Fibroblast of mammary gland (primary cell): ENCODE data around the gene VEPH1.

Experiments used
- DNase-seq: peaks from one replicate; pipeline ENCODE4 v3.0.0-alpha.2; 2010; ENCODE audit warnings: low read depth
- H3K4me3 ChIP-seq: 2 replicates; pipeline ENCODE4 v1.5.1; 2011; ENCODE audit warnings: low read depth, mild to moderate bottlenecking, low read length, moderate library complexity; ENCODE audit not compliant: control insufficient read depth
- TF ChIP-seq, protein P1 (sequence below): conservative IDR thresholded peaks from 2 replicates; pipeline ENCODE4 v1.5.1; 2011; ENCODE audit warnings: low read depth, low read length, inconsistent platforms; ENCODE audit not compliant: control insufficient read depth, insufficient read depth

VEPH1 gene

DNA sequence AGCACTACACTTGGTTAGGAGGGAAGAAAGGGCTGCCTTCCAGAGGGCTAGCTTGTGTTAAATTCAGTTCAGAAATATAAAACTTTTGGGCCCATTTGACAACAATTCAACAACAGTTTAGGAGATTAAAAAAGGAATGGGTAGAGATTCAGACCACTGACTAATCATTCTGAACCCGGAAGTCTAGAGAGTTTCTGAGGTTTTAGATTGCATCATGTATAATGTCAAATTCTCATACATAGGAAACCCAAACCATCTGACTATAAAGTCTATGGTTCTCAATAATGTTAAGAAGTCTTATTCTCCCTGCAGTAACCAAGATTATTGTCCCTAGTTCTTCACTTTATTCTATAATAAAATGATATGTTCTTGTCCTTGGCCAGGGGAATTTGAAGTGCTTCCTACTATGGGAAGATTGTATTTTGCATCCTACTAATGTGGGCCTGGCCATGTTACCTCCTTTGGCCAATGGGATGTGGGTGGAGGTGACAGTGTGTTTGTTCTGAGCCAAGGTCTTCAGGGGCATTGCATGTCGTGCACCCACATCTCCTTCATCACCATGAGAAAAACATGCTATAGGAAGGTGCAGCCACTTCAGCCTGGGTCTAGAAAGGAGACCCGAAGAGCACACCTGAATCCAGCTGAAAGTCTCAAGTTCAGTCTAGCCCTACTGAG is 276.9 kb downstream of the VEPH1 start:
- peak; percentile 53 for DNase-seq
- TF ChIP-seq, protein P1, sequence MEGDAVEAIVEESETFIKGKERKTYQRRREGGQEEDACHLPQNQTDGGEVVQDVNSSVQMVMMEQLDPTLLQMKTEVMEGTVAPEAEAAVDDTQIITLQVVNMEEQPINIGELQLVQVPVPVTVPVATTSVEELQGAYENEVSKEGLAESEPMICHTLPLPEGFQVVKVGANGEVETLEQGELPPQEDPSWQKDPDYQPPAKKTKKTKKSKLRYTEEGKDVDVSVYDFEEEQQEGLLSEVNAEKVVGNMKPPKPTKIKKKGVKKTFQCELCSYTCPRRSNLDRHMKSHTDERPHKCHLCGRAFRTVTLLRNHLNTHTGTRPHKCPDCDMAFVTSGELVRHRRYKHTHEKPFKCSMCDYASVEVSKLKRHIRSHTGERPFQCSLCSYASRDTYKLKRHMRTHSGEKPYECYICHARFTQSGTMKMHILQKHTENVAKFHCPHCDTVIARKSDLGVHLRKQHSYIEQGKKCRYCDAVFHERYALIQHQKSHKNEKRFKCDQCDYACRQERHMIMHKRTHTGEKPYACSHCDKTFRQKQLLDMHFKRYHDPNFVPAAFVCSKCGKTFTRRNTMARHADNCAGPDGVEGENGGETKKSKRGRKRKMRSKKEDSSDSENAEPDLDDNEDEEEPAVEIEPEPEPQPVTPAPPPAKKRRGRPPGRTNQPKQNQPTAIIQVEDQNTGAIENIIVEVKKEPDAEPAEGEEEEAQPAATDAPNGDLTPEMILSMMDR: no peak
- H3K4me3 ChIP-seq: no peak overlapping the region

GRCh38 chr3:157225001-157225400 is 278.2 kb downstream of the VEPH1 start:
- TF ChIP-seq, protein P1: no peak
- no peak overlapping the region for H3K4me3 ChIP-seq
- DNase-seq: no peak

- no peak for DNase-seq
- TF ChIP-seq, protein P1: no peak
- no peak overlapping the region for H3K4me3 ChIP-seq
Observed at GRCh38 chr3:157220883-157221282, 282.3 kb downstream of the VEPH1 start.

DNA sequence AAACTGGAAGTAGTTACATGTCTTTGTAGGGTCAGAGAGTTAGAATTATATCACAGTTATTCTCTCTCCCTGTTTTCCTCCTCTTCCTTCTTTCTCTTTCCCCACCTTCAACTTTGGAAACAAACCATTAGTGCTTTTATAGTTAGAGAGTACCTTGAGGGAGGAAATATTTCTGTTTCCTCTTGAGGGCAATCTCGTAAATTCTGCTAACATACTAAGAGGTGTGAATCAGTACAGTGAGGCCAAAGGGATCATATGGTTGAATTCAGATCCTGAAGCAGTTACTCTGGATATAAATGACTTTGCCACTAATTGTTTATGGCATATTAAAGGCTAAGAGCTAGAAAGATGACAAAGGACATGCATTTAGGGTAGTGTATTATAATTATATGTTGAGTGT is 283.0 kb downstream of the VEPH1 start:
- TF ChIP-seq, protein P1: no peak
- no peak for DNase-seq

DNA sequence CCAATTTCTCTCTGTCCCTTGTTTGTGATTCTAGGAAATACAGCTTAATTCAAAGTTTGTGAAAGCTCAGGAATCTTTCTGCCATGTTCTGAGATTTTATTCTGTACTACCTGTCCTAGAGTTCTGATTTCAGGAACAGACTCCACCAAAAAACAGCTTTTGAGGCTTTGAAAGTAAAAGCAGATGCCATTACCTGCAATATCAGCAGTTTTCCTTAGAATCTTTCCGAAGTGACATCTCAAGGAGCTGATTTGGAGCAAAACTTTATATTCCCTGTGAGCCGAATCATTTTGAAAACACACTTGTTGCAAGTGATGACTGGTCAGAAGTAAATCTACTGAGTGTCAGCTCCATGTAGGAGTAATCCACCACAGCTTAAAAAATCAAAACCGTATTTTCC is 284.0 kb downstream of the VEPH1 start:
- TF ChIP-seq, protein P1: no peak
- H3K4me3 ChIP-seq: no peak overlapping the region
- DNase-seq: no peak

More for the DNA sequence above, 283.0 kb downstream of the VEPH1 start:
- H3K4me3 ChIP-seq: no peak overlapping the region
